HG03457 (cell line): Measurements from ENCODE around the gene CAMKMT.

Source experiments
- ATAC-seq: cut with Tn5 transposase; IDR thresholded peaks from one replicate; pipeline ENCODE4 v1.9.1; 2021; ENCODE audit warnings: moderate number of reproducible peaks; ENCODE audit not compliant: unreplicated experiment

Gene CAMKMT

GRCh38 chr2:44682459-44682858, 320.7 kb downstream of the CAMKMT start:
- ATAC-seq = no peak

GRCh38 chr2:44684559-44684958, 322.8 kb downstream of the CAMKMT start:
- no peak for ATAC-seq

GRCh38 chr2:44686561-44686960, 324.8 kb downstream of the CAMKMT start:
- no peak for ATAC-seq

- ATAC-seq = no peak
These were observed 326.1 kb downstream of the CAMKMT start for GRCh38 chr2:44687686-44688455.

GRCh38 chr2:44688456-44689124, 326.8 kb downstream of the CAMKMT start:
- no peak for ATAC-seq

GRCh38 chr2:44689516-44689915, 327.8 kb downstream of the CAMKMT start:
- no peak for ATAC-seq

- ATAC-seq = no peak
These were observed 329.5 kb downstream of the CAMKMT start for GRCh38 chr2:44691174-44691785.

- no peak for ATAC-seq
These were observed 331.1 kb downstream of the CAMKMT start for GRCh38 chr2:44692821-44693220.

GRCh38 chr2:44700824-44701223, 339.1 kb downstream of the CAMKMT start:
- ATAC-seq = no peak

- ATAC-seq = no peak
These were observed 343.6 kb downstream of the CAMKMT start for GRCh38 chr2:44705356-44705755.

GRCh38 chr2:44705876-44706480, 344.2 kb downstream of the CAMKMT start:
- no peak for ATAC-seq

- no peak for ATAC-seq
These were observed 345.2 kb downstream of the CAMKMT start for GRCh38 chr2:44706681-44707553.

GRCh38 chr2:44707945-44708660, 346.4 kb downstream of the CAMKMT start:
- no peak for ATAC-seq

GRCh38 chr2:44708661-44709000, 346.9 kb downstream of the CAMKMT start:
- no peak for ATAC-seq

GRCh38 chr2:44713170-44713569, 351.4 kb downstream of the CAMKMT start:
- no peak for ATAC-seq

- ATAC-seq = no peak
These were observed 353.9 kb downstream of the CAMKMT start for GRCh38 chr2:44715671-44716081.

GRCh38 chr2:44716131-44716530, 354.4 kb downstream of the CAMKMT start:
- ATAC-seq = no peak

- ATAC-seq = no peak
These were observed 356.7 kb downstream of the CAMKMT start for GRCh38 chr2:44718431-44718830.

- ATAC-seq = no peak
These were observed 357.8 kb downstream of the CAMKMT start for GRCh38 chr2:44719562-44719961.

- ATAC-seq = no peak
These were observed 360.4 kb downstream of the CAMKMT start for GRCh38 chr2:44722026-44722625.
